ENCODE results near the gene SRSF10. TPM values are rescaled to one million over a fixed set of nuclear protein-coding genes. Genes with fewer than 3 reads are reported as not detected.
A peak's percentile ranks its signal among the peaks of the same experiment; 100 is the strongest.

SRSF10 gene
- total RNA-seq, 1 experiment from 2014 or later = 142 TPM

DNA sequence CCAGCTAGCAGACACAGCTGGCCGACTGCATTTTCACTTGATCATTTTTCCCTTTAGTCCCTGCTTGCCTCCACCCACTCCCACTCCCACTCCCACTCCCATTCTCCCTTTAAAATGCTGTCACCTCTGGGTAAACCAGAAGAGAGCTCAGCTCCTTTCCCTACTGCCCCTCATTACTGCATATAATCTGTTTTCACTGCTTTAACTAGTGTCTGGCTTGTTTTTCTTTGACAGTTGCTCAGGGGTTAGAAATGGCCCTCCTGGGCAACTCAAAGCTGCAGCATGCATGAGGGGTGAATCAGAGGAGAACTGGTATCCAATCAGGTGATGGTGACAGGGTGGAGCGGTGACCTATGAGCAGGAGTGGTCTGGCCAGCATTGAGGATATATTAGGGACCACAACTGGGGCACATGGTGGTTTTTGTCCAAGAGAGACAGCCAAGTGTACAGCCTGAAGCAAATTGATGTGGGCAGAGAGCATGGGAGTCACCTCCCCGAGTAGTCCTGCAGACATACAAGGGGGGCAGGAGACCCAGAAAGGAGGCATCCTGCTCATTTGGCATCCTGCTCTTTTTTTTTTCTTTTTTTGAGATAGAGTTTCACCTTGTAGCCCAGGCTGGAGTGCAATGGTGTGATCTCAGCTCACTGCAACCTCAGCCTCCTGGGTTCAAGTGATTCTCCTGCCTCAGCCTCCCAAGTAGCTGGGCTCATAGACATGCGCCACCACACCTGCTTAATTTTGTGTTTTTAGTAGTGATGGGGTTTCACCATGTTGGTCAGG is 42.6 kb upstream of the SRSF10 start:
- Histone ChIP-seq H3K4me2 (ENCODE audit: low read length) (peak overlapping the region; percentile 63), H3K9ac (ENCODE audit: low read length) (no peak overlapping the region; the same call in 1 of the 2 replicates), H3K4me3 (replicated peaks in 1 of 2; ENCODE audit: low read depth in 1 of 2, low read length in 2 of 2) (no peak overlapping the region), H2AFZ (ENCODE audit: low read depth, low read length, poor library complexity, severe bottlenecking) (peak overlapping the region; percentile 73), H3K79me2 (ENCODE audit: insufficient read depth, low read length) (no peaks in the 10 kb centered on the region), H3K9me2 (ENCODE audit: insufficient read depth) (no peaks in the 10 kb centered on the region), H3K36me3 (ENCODE audit: control insufficient read depth in 1 of 2, insufficient read depth in 2 of 2, low read length in 2 of 2) (no peaks in the 10 kb centered on the region), H4K20me1 (ENCODE audit: insufficient read depth) (no peaks in the 10 kb centered on the region), H3K4me1 (ENCODE audit: control insufficient read depth in 1 of 2, insufficient read depth in 2 of 2, low read length in 2 of 2) (peaks cover 37 to 43% of the 10 kb centered on the region in 2 experiments), H3K27me3 (ENCODE audit: insufficient read depth, low read length) (no peaks in the 10 kb centered on the region), H3K9me3 (ENCODE audit: control insufficient read depth in 1 of 2, insufficient read depth in 1 of 2, low read depth in 1 of 2, low read length in 2 of 2) (no peaks in the 10 kb centered on the region), H3K27ac (ENCODE audit: low read depth, low read length) (no peak overlapping the region)
- no peak for DNase-seq (ENCODE audit: low read depth, low spot score)
- intact Hi-C loops (cut with micrococcal nuclease) = no loop called here
- CTCF ChIA-PET = no interaction called here
- POLR2A ChIA-PET = no interaction called here
- ATAC-seq = peak; percentile 83
- no peak for TF ChIP-seq CEBPB (IDR thresholded peaks at IDR 0.05; ENCODE audit: low read depth)
- no peak for TF ChIP-seq EZH2 (IDR thresholded peaks at IDR 0.05)
- peak; percentile 13; the same call in 1 of the 2 replicates for TF ChIP-seq FOSL1 (IDR thresholded peaks at IDR 0.05; ENCODE audit: low read depth)
- no peak for TF ChIP-seq CTCF (IDR thresholded peaks at IDR 0.05 in 2 of 3, conservative IDR thresholded peaks at IDR 0.05 in 1 of 3; ENCODE audit: borderline replicate concordance in 1 of 3, insufficient read depth in 1 of 3, low read depth in 2 of 3, low read length in 2 of 3)
- TF ChIP-seq, protein P1, sequence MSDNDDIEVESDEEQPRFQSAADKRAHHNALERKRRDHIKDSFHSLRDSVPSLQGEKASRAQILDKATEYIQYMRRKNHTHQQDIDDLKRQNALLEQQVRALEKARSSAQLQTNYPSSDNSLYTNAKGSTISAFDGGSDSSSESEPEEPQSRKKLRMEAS (IDR thresholded peaks at IDR 0.05) = no peak
- TF ChIP-seq POLR2AphosphoS5 (IDR thresholded peaks at IDR 0.05; ENCODE audit: low read depth, low read length) = no peak
- no peak for TF ChIP-seq TCF7L2 (IDR thresholded peaks at IDR 0.05; ENCODE audit: borderline replicate concordance, extremely low read depth, insufficient read depth, insufficient read length)
- TF ChIP-seq EZH2phosphoT487 (IDR thresholded peaks at IDR 0.05; ENCODE audit: borderline replicate concordance) = no peak
- no TSS peak for BruUV-seq (replicated peaks)
- RAD21 ChIA-PET (ENCODE audit: low non-redundant PET in 1 of 2, low total read pairs in 2 of 2, uncharacterized antibody in 2 of 2, unreplicated experiment in 2 of 2) = no interaction called here
